ENCODE data around the gene WDR90. TPM values are rescaled to one million over a fixed set of nuclear protein-coding genes. Genes with fewer than 3 reads are reported as not detected.

Gene WDR90
- total and polyA plus RNA-seq, 2 of the 13 experiments (the other 11 are each of a cell fraction or from before 2014, with no cell fraction given), result 14.9 to 28.9 TPM

DNA sequence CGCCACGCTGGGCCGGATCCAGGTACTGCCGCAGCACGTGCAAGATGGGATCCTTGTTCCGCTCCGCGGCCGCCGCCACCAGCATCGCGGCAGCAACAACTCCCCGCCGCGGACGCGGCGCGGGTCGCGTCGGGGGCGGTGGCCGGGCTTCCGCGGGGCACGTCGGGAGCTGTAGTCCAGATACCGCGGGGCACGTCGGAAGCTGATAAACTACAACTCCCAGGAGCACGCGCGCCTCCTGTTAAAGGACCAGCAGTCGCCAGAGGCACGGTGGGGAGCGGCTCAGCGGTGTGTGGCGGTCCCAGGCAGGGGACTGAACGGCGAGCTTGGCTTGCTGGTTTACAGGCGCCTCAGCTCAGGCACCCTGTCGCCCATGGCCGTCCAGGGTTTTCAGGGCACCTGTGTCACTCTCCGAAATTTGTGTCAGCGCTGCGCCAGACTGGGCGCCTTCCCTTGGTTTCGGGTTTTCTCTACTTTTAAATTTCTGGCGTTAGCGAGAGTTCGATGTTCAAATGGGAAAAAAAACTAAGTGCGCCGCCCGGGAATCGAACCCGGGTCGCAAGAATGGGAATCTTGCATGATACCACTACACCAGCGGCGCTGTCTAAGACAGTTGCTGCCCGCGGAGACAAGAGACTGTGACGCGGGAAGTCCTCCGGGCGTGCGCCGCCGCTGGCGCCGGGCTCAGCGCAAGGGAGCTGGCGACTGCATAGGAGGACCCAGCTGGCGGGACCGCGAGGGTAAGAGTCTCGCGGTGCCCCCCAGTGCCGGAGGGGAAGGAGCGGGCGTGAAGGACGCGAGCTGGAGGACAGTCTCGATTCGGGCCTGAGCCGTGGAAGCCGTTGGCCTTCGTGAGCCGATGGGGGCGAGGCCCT, 12.7 kb upstream of the WDR90 start, which contains the start of gene METTL26 (continued):
- TF ChIP-seq, protein P1, sequence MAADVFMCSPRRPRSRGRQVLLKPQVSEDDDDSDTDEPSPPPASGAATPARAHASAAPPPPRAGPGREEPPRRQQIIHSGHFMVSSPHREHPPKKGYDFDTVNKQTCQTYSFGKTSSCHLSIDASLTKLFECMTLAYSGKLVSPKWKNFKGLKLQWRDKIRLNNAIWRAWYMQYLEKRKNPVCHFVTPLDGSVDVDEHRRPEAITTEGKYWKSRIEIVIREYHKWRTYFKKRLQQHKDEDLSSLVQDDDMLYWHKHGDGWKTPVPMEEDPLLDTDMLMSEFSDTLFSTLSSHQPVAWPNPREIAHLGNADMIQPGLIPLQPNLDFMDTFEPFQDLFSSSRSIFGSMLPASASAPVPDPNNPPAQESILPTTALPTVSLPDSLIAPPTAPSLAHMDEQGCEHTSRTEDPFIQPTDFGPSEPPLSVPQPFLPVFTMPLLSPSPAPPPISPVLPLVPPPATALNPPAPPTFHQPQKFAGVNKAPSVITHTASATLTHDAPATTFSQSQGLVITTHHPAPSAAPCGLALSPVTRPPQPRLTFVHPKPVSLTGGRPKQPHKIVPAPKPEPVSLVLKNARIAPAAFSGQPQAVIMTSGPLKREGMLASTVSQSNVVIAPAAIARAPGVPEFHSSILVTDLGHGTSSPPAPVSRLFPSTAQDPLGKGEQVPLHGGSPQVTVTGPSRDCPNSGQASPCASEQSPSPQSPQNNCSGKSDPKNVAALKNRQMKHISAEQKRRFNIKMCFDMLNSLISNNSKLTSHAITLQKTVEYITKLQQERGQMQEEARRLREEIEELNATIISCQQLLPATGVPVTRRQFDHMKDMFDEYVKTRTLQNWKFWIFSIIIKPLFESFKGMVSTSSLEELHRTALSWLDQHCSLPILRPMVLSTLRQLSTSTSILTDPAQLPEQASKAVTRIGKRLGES (CRISPR knock-in tag; IDR thresholded peaks at IDR 0.05; ENCODE audit: borderline replicate concordance), result no peak
- TF ChIP-seq MAFK (conservative IDR thresholded peaks at IDR 0.05 in 1 of 2, IDR thresholded peaks at IDR 0.05 in 1 of 2; ENCODE audit: low read length in 2 of 2) (no peak), CHCHD3 (CRISPR knock-in tag; IDR thresholded peaks at IDR 0.05) (peak; percentile 89; the same call in 1 of the 2 replicates), ZEB1 (IDR thresholded peaks at IDR 0.05; ENCODE audit: insufficient replicate concordance, low read depth) (peak; percentile 72), TBP (CRISPR knock-in tag; IDR thresholded peaks at IDR 0.05) (0 out of 2 replicates have a peak, but pooled peaks have one; percentile 32), NKX3-1 (CRISPR knock-in tag; IDR thresholded peaks at IDR 0.05) (no peak), KMT2A (CRISPR knock-in tag; IDR thresholded peaks at IDR 0.05) (no peak), SRSF4 (IDR thresholded peaks at IDR 0.05; ENCODE audit: low read depth, low read length, poor library complexity, severe bottlenecking) (no peak), TCF12 (IDR thresholded peaks at IDR 0.05) (no peak), TCF12 (CRISPR knock-in tag; IDR thresholded peaks at IDR 0.05) (0 out of 2 replicates have a peak, but pooled peaks have one; percentile 23), AKAP8 (CRISPR knock-in tag; IDR thresholded peaks at IDR 0.05) (no peak), PCBP1 (IDR thresholded peaks at IDR 0.05; ENCODE audit: borderline replicate concordance, low read depth, low read length) (no peak), ZNF850 (CRISPR knock-in tag; conservative IDR thresholded peaks at IDR 0.05) (no peak), ATM (IDR thresholded peaks at IDR 0.05; ENCODE audit: borderline replicate concordance) (no peak), PTBP1 (IDR thresholded peaks at IDR 0.05; ENCODE audit: low read depth, low read length, poor library complexity, severe bottlenecking) (no peak), MTA1 (CRISPR knock-in tag; IDR thresholded peaks at IDR 0.05; ENCODE audit: borderline replicate concordance) (peak; percentile 1; the same call in 1 of the 2 replicates)
- TF ChIP-seq, protein P2, sequence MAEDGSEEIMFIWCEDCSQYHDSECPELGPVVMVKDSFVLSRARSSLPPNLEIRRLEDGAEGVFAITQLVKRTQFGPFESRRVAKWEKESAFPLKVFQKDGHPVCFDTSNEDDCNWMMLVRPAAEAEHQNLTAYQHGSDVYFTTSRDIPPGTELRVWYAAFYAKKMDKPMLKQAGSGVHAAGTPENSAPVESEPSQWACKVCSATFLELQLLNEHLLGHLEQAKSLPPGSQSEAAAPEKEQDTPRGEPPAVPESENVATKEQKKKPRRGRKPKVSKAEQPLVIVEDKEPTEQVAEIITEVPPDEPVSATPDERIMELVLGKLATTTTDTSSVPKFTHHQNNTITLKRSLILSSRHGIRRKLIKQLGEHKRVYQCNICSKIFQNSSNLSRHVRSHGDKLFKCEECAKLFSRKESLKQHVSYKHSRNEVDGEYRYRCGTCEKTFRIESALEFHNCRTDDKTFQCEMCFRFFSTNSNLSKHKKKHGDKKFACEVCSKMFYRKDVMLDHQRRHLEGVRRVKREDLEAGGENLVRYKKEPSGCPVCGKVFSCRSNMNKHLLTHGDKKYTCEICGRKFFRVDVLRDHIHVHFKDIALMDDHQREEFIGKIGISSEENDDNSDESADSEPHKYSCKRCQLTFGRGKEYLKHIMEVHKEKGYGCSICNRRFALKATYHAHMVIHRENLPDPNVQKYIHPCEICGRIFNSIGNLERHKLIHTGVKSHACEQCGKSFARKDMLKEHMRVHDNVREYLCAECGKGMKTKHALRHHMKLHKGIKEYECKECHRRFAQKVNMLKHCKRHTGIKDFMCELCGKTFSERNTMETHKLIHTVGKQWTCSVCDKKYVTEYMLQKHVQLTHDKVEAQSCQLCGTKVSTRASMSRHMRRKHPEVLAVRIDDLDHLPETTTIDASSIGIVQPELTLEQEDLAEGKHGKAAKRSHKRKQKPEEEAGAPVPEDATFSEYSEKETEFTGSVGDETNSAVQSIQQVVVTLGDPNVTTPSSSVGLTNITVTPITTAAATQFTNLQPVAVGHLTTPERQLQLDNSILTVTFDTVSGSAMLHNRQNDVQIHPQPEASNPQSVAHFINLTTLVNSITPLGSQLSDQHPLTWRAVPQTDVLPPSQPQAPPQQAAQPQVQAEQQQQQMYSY (CRISPR knock-in tag; IDR thresholded peaks at IDR 0.05), result no peak
- TF ChIP-seq, protein P3, sequence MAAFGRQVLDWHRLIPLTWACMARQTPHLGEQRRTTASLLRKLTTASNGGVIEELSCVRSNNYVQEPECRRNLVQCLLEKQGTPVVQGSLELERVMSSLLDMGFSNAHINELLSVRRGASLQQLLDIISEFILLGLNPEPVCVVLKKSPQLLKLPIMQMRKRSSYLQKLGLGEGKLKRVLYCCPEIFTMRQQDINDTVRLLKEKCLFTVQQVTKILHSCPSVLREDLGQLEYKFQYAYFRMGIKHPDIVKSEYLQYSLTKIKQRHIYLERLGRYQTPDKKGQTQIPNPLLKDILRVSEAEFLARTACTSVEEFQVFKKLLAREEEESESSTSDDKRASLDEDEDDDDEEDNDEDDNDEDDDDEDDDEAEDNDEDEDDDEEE (CRISPR knock-in tag; IDR thresholded peaks at IDR 0.05), result peak; percentile 94
